Activated naive CD4-positive, alpha-beta T cell treated with anti-CD3 and anti-CD28 coated beads for 36 hours (primary cell): Measurements from ENCODE around the gene WDR91. TPM values are rescaled to one million over a fixed set of nuclear protein-coding genes. Genes with fewer than 3 reads are reported as not detected.
"Not testable (repeated sequence)": the region's sequence is repeated elsewhere in the genome, so short reads cannot be mapped to it uniquely, and the experiment has no call there.

ENCODE experiments used
- CTCF ChIA-PET: fragments of 350-600 bp; sonication (Branson Sonifier 250); formaldehyde crosslinking; loops from one replicate; lab custom pipeline; 2021; ENCODE audit warnings: antibody characterized with exemption; lab: Charles Lee
- DNase-seq: peaks from one replicate; pipeline ENCODE4 v3.0.0-alpha.2; 2020
- H3K27ac Mint-ChIP-seq: one replicate; pipeline ENCODE4 v1.8.0; 2021; ENCODE audit warnings: mild to moderate bottlenecking, mixed read lengths
- H3K27me3 Mint-ChIP-seq: one replicate; pipeline ENCODE4 v1.8.0; 2021; ENCODE audit warnings: low read depth, mixed read lengths
- H3K36me3 Mint-ChIP-seq: one replicate; pipeline ENCODE4 v1.8.0; 2021; ENCODE audit warnings: low read depth, mixed read lengths
- H3K4me1 Mint-ChIP-seq: one replicate; pipeline ENCODE4 v1.8.0; 2021; ENCODE audit warnings: low read depth, mixed read lengths
- H3K4me3 Mint-ChIP-seq: one replicate; pipeline ENCODE4 v1.8.0; 2021; ENCODE audit warnings: mild to moderate bottlenecking, moderate library complexity, mixed read lengths
- H3K9me3 Mint-ChIP-seq: one replicate; pipeline ENCODE4 v1.8.0; 2021; ENCODE audit warnings: mixed read lengths
- intact Hi-C: fragments of 100-400 bp; cut with micrococcal nuclease; formaldehyde crosslinking; loops from one replicate; pipeline ENCODE4 v1.15.1; 2023
- total RNA-seq, 2 experiments: library from RNA; stranded (reverse); gene quantifications; one replicate each; pipeline ENCODE4 v1.2.3, GENCODE V29; 2021

WDR91 gene
- total RNA-seq, 2 experiments from 2014 or later: 10.6 to 11.1 TPM

DNA sequence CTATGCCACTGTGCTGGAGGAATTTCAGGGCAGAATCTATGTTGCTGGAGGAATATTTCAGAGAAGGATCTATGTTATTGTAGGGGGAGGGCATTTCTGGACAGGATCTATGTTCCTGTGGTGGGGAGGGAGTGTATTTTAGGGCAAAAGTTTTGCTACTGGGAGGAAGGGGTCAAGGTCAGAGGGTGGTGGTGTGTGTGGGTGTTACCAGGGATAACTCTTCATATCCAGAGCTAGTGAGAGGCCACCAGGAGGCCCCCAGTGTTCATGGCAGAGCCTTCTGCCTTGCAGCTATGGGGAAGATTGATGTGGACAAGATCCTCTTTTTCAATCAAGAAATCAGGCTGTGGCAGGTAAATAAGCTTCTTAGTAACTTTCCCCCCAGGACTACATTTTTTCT, 20.4 kb upstream of the WDR91 start:
- intact Hi-C loops: no loop called here
- H3K9me3 Mint-ChIP-seq: no peaks in the 10 kb centered on the region
- DNase-seq: no peak
- no peaks in the 10 kb centered on the region for H3K27me3 Mint-ChIP-seq
- H3K36me3 Mint-ChIP-seq: no peaks in the 10 kb centered on the region
- CTCF ChIA-PET: no interaction called here
- H3K4me3 Mint-ChIP-seq: no peak overlapping the region
- no peak overlapping the region for H3K27ac Mint-ChIP-seq
- no peaks in the 10 kb centered on the region for H3K4me1 Mint-ChIP-seq

GRCh38 chr7:135224027-135224426, 12.7 kb upstream of the WDR91 start:
- CTCF ChIA-PET: interaction anchor here (1.1 kb wide), 1 partner anchor 12 kb away, joined by 3 read pairs; no protein-coding TSS in a partner anchor
- H3K9me3 Mint-ChIP-seq: peaks cover 4% of the 10 kb centered on the region
- peaks cover 12% of the 10 kb centered on the region for H3K4me1 Mint-ChIP-seq
- H3K27me3 Mint-ChIP-seq: no peaks in the 10 kb centered on the region
- DNase-seq: no peak
- H3K27ac Mint-ChIP-seq: no peak overlapping the region
- no peaks in the 10 kb centered on the region for H3K36me3 Mint-ChIP-seq
- intact Hi-C loops: no loop called here
- no peak overlapping the region for H3K4me3 Mint-ChIP-seq

GRCh38 chr7:135217645-135218509, 6.6 kb upstream of the WDR91 start:
- H3K4me1 Mint-ChIP-seq: no peaks in the 10 kb centered on the region
- intact Hi-C loops: no loop called here
- H3K27me3 Mint-ChIP-seq: no peaks in the 10 kb centered on the region
- no peak for DNase-seq
- no peak overlapping the region for H3K27ac Mint-ChIP-seq
- no peaks in the 10 kb centered on the region for H3K36me3 Mint-ChIP-seq
- H3K4me3 Mint-ChIP-seq: no peak overlapping the region
- CTCF ChIA-PET: interaction anchor here (1.0 kb wide), 1 partner anchor 20 kb away, joined by 4 read pairs; no protein-coding TSS in a partner anchor
- no peaks in the 10 kb centered on the region for H3K9me3 Mint-ChIP-seq

GRCh38 chr7:135215698-135216097, 4.4 kb upstream of the WDR91 start:
- H3K9me3 Mint-ChIP-seq: no peaks in the 10 kb centered on the region
- CTCF ChIA-PET: no interaction called here
- peaks cover under 1% of the 10 kb centered on the region for H3K4me1 Mint-ChIP-seq
- no peaks in the 10 kb centered on the region for H3K27me3 Mint-ChIP-seq
- intact Hi-C loops: no loop called here
- H3K36me3 Mint-ChIP-seq: peaks cover 1% of the 10 kb centered on the region
- H3K27ac Mint-ChIP-seq: no peak overlapping the region
- H3K4me3 Mint-ChIP-seq: no peak overlapping the region
- no peak for DNase-seq

- CTCF ChIA-PET: no interaction called here
- Mint-ChIP-seq H3K4me3 (no peak overlapping the region), H3K36me3 (peaks cover 1% of the 10 kb centered on the region), H3K27ac (no peak overlapping the region), H3K27me3 (no peaks in the 10 kb centered on the region), H3K4me1 (peaks cover 6% of the 10 kb centered on the region), H3K9me3 (no peaks in the 10 kb centered on the region)
- DNase-seq: no peak
- intact Hi-C loops: no loop called here
Measured at GRCh38 chr7:135215180-135215579, 3.9 kb upstream of the WDR91 start.

GRCh38 chr7:135213831-135214230, 2.5 kb upstream of the WDR91 start:
- H3K27me3 Mint-ChIP-seq: no peaks in the 10 kb centered on the region
- peaks cover 1% of the 10 kb centered on the region for H3K36me3 Mint-ChIP-seq
- H3K4me3 Mint-ChIP-seq: no peak overlapping the region
- DNase-seq: no peak
- no peak overlapping the region for H3K27ac Mint-ChIP-seq
- intact Hi-C loops: loop anchor here (5.0 kb wide), 2 partner anchors 763 to 897 kb away; partner anchors contain the start of genes MTPN and SLC35B4
- no peaks in the 10 kb centered on the region for H3K9me3 Mint-ChIP-seq
- H3K4me1 Mint-ChIP-seq: peaks cover 19% of the 10 kb centered on the region
- CTCF ChIA-PET: no interaction called here

- H3K9me3 Mint-ChIP-seq, DNase-seq, H3K36me3 Mint-ChIP-seq, H3K27me3 Mint-ChIP-seq: not testable (repeated sequence)
- Mint-ChIP-seq H3K4me3 (peak overlapping the region; percentile 98), H3K4me1 (peaks cover 36% of the 10 kb centered on the region), H3K27ac (peak overlapping the region; percentile 66)
- CTCF ChIA-PET: interaction anchor here (2.6 kb wide), 1 partner anchor 43 kb away, joined by 10 read pairs; no protein-coding TSS in a partner anchor
- intact Hi-C loops: loop anchor here (1.0 to 5.0 kb wide), 13 partner anchors 40 to 895 kb away; partner anchors contain the start of genes AGBL3, BPGM, CNOT4 and CYREN
Measured at GRCh38 chr7:135211946-135212685, 790 bp upstream of the WDR91 start.

GRCh38 chr7:135210888-135211178, 493 bp downstream of the WDR91 start:
- no peaks in the 10 kb centered on the region for H3K27me3 Mint-ChIP-seq
- CTCF ChIA-PET: interaction anchor here (0.7 to 2.6 kb wide), 5 partner anchors 33 to 578 kb away, joined by 3 to 10 read pairs (median 4); no protein-coding TSS in a partner anchor
- peak overlapping the region; percentile 46 for H3K27ac Mint-ChIP-seq
- H3K4me3 Mint-ChIP-seq: peak overlapping the region; percentile 98
- peaks cover 46% of the 10 kb centered on the region for H3K4me1 Mint-ChIP-seq
- intact Hi-C loops: loop anchor here (1.0 to 5.0 kb wide), 13 partner anchors 41 to 894 kb away; partner anchors contain the start of genes AGBL3, BPGM, CNOT4 and CYREN
- H3K9me3 Mint-ChIP-seq: no peaks in the 10 kb centered on the region
- H3K36me3 Mint-ChIP-seq: peaks cover 10% of the 10 kb centered on the region
- peak; percentile 37 for DNase-seq

DNA sequence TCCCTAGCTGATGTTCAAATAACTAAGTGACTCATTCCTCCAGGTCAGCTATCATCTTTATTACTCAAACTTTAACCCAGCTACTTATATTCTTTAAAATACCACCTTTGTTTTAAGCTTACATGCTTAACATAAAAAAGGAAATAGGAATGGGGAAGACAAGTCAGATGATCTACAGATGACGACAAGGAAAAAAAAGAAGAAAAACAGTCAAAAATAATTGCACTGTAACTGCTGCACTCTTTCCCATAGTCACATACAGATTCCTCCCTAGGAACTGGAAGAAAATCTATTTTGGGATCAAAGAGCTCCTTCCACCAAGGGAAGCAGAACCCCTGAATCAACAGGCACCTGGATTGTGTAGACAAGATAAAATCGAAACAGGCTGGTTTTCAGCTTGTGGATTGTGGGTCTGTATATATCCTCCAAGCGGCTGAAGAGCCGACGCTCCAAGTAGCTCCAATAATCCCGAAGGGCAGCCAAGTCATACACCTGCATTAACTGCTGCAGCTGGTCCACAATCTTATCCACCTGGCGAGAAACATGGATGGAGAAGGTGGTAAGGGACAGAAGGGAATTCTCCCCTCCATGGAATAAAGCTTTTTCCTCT, 2.0 kb downstream of the WDR91 start:
- H3K27ac Mint-ChIP-seq: no peak overlapping the region
- CTCF ChIA-PET: interaction anchor here (0.7 to 2.6 kb wide), 3 partner anchors 31 to 254 kb away, joined by 3 to 10 read pairs (median 4); no protein-coding TSS in a partner anchor
- H3K4me3 Mint-ChIP-seq: no peak overlapping the region
- no peak for DNase-seq
- peaks cover 12% of the 10 kb centered on the region for H3K36me3 Mint-ChIP-seq
- peaks cover 47% of the 10 kb centered on the region for H3K4me1 Mint-ChIP-seq
- H3K27me3 Mint-ChIP-seq: no peaks in the 10 kb centered on the region
- H3K9me3 Mint-ChIP-seq: no peaks in the 10 kb centered on the region
- intact Hi-C loops: no loop called here

- H3K9me3 Mint-ChIP-seq: no peaks in the 10 kb centered on the region
- peaks cover 21% of the 10 kb centered on the region for H3K36me3 Mint-ChIP-seq
- no peaks in the 10 kb centered on the region for H3K27me3 Mint-ChIP-seq
- intact Hi-C loops: no loop called here
- DNase-seq: no peak
- CTCF ChIA-PET: interaction anchor here (1.7 kb wide), 1 partner anchor 72 kb away, joined by 4 read pairs; no protein-coding TSS in a partner anchor
- no peak overlapping the region for H3K4me3 Mint-ChIP-seq
- peaks cover 55% of the 10 kb centered on the region for H3K4me1 Mint-ChIP-seq
- H3K27ac Mint-ChIP-seq: no peak overlapping the region
Measured at GRCh38 chr7:135208102-135208793, 3.1 kb downstream of the WDR91 start.

DNA sequence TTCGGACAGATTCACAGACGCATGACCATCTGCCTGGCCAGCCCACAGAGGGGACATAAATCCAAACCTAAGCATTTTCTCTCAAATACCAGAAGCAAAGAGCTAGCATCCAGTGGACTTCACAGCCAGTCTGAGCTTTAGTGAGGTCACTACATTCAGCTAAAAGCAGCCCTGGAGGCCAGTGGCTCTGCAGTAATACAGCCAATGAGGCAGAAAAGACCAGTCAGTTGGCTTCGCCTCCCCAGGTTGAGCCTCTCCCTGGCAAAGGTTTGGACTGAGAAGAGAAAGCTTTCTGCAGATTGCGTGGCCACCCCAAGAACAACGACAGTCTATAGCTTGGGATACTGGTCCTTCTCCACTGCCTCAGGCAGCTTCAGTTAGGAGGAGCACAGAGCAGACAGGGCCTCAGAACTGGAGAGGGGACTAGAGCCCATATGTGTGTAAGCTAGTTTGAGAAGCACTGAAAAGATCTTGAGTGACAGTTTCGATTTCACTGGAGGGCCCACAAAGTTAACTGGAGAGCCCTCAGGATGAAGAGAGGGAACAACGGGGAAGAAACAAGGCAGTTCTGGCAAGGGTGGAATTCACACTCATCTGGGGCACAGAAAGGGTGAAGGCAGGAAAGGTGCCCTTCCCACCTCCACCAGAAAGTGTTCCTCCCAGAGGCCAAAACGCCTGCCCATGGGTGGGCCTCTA, 3.8 kb downstream of the WDR91 start:
- intact Hi-C loops: no loop called here
- no peak overlapping the region for H3K4me3 Mint-ChIP-seq
- no peak for DNase-seq
- CTCF ChIA-PET: interaction anchor here (0.7 to 1.7 kb wide), 2 partner anchors 9 to 73 kb away, joined by 3 to 4 read pairs; no protein-coding TSS in a partner anchor
- H3K27me3 Mint-ChIP-seq: no peaks in the 10 kb centered on the region
- H3K9me3 Mint-ChIP-seq: no peaks in the 10 kb centered on the region
- peaks cover 58% of the 10 kb centered on the region for H3K4me1 Mint-ChIP-seq
- H3K27ac Mint-ChIP-seq: no peak overlapping the region
- peaks cover 21% of the 10 kb centered on the region for H3K36me3 Mint-ChIP-seq
